Skeletal muscle cell (primary cell): ENCODE data around the gene GOPC.
"Not testable (repeated sequence)": the region's sequence is repeated elsewhere in the genome, so short reads cannot be mapped to it uniquely, and the experiment has no call there.

Source experiments
- DNase-seq: peaks from one replicate; pipeline ENCODE4 v3.0.0-alpha.2; 2010; ENCODE audit warnings: low read depth
- H3K4me3 ChIP-seq: 2 replicates; pipeline ENCODE4 v1.5.1; 2011; ENCODE audit warnings: low read depth, mild to moderate bottlenecking, control low read depth, low read length, moderate library complexity

The GOPC gene

GRCh38 chr6:117521791-117522502 lies 80.4 kb downstream of the GOPC start:
- DNase-seq: no peak
- no peak overlapping the region for H3K4me3 ChIP-seq

- no peak for DNase-seq
- H3K4me3 ChIP-seq: no peak overlapping the region
Measured at GRCh38 chr6:117520603-117521395, 81.5 kb downstream of the GOPC start.

- no peak for DNase-seq
Measured at GRCh38 chr6:117518870-117519269, 83.4 kb downstream of the GOPC start.

GRCh38 chr6:117517995-117518394 lies 84.3 kb downstream of the GOPC start:
- H3K4me3 ChIP-seq, DNase-seq: not testable (repeated sequence)

More at GRCh38 chr6:117518870-117519269, 83.4 kb downstream of the GOPC start:
- H3K4me3 ChIP-seq: no peak overlapping the region

- H3K4me3 ChIP-seq: no peak overlapping the region
- no peak for DNase-seq
Measured at GRCh38 chr6:117515326-117515725, 87.0 kb downstream of the GOPC start.

- no peak for DNase-seq
- no peak overlapping the region for H3K4me3 ChIP-seq
Measured at GRCh38 chr6:117514655-117515054, 87.7 kb downstream of the GOPC start.

GRCh38 chr6:117513778-117514365 lies 88.4 kb downstream of the GOPC start:
- DNase-seq: no peak
- H3K4me3 ChIP-seq: no peak overlapping the region

- H3K4me3 ChIP-seq: no peak overlapping the region
- DNase-seq: no peak
Measured at GRCh38 chr6:117512987-117513573, 89.2 kb downstream of the GOPC start.

- DNase-seq: no peak
Measured at GRCh38 chr6:117512056-117512828, 90.1 kb downstream of the GOPC start.

More at GRCh38 chr6:117512056-117512828, 90.1 kb downstream of the GOPC start:
- H3K4me3 ChIP-seq: no peak overlapping the region
